Astrocyte (in vitro differentiated cells and primary cell): Measurements from ENCODE around the gene NDUFC1.

Experiments used
- CTCF ChIP-seq: IDR thresholded peaks from 2 replicates; pipeline ENCODE4 v1.5.1; 2011; ENCODE audit warnings: low read depth, mild to moderate bottlenecking, inconsistent platforms, low read length, moderate library complexity; ENCODE audit not compliant: insufficient read depth
- EZH2 ChIP-seq: IDR thresholded peaks from 2 replicates; pipeline ENCODE4 v1.6.1; 2012; ENCODE audit warnings: mild to moderate bottlenecking, low read length, inconsistent platforms; ENCODE audit not compliant: insufficient read depth

GRCh38 chr4:139253046-139253445 is 49.2 kb downstream of the NDUFC1 start:
- no peak for TF ChIP-seq CTCF
- no peak for TF ChIP-seq EZH2
